Measurements from ENCODE around the gene MRPL34.

DNA sequence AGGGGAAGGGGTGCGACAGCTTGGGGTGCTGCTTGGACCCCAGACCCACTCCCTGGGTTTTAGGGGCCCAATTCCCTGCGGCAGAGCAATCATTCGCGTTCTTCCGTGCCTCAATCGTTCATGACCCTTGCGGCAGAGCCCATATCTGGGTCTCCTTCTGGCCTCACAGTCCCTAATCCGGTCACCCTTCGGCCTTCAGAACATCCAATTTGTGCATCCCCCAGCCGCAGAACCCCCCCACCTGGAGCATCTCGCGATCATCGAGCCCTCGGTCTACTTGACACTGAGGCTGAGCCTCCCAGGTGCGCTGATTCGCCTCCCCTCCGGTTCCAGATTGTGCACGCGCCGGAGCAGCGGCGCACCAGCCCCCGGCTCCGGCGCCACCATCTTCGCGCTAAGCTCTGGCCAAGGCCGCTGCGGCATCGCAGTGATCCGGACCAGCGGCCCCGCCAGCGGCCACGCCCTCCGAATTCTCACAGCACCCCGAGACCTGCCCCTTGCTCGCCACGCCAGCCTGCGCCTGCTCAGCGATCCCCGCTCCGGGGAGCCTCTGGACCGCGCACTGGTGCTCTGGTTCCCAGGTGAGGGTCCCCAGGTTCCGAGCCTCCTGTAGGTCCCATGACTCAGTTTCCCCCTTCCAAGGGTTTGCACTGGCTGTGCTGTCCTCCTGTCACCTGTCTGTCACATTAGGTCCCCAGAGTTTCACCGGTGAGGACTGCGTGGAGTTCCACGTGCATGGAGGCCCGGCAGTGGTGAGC lies 32.2 kb downstream of the MRPL34 start:
- TF ChIP-seq, protein P1, sequence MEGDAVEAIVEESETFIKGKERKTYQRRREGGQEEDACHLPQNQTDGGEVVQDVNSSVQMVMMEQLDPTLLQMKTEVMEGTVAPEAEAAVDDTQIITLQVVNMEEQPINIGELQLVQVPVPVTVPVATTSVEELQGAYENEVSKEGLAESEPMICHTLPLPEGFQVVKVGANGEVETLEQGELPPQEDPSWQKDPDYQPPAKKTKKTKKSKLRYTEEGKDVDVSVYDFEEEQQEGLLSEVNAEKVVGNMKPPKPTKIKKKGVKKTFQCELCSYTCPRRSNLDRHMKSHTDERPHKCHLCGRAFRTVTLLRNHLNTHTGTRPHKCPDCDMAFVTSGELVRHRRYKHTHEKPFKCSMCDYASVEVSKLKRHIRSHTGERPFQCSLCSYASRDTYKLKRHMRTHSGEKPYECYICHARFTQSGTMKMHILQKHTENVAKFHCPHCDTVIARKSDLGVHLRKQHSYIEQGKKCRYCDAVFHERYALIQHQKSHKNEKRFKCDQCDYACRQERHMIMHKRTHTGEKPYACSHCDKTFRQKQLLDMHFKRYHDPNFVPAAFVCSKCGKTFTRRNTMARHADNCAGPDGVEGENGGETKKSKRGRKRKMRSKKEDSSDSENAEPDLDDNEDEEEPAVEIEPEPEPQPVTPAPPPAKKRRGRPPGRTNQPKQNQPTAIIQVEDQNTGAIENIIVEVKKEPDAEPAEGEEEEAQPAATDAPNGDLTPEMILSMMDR (IDR thresholded peaks at IDR 0.05): no peak
- no peak for TF ChIP-seq POLR2A (IDR thresholded peaks at IDR 0.05)

All from right lobe of liver (tissue), 4 donors.